ENCODE measurements around the gene RBP5.

- TF ChIP-seq RAD21 (CRISPR knock-in tag; conservative IDR thresholded peaks at IDR 0.05 in 1 of 2, IDR thresholded peaks at IDR 0.05 in 1 of 2) = no peak
- no peak for TF ChIP-seq CREB1 (IDR thresholded peaks at IDR 0.05)
- no peak for TF ChIP-seq CREB1 (CRISPR knock-in tag; IDR thresholded peaks at IDR 0.05)
- peak; percentile 57 for TF ChIP-seq PKNOX1 (IDR thresholded peaks at IDR 0.05)
- TF ChIP-seq CTCF (IDR thresholded peaks at IDR 0.05 in 2 of 3, conservative IDR thresholded peaks at IDR 0.05 in 1 of 3; ENCODE audit: insufficient read depth in 2 of 3, low read depth in 1 of 3, low read length in 3 of 3) = no peak
- no peak for TF ChIP-seq KDM1A (IDR thresholded peaks at IDR 0.05)
These were observed 27.0 kb downstream of the RBP5 start for GRCh38 chr12:7101694-7102131.
